GM23248 (cell line): ENCODE data around the gene TMEM145.

Experiments used
- EZH2 ChIP-seq: fragments of 200-600 bp; sonication (generic); IDR thresholded peaks from 2 replicates; pipeline ENCODE4 v1.6.1; 2018; ENCODE audit warnings: antibody characterized with exemption, mild to moderate bottlenecking; ENCODE audit not compliant: insufficient read depth, poor library complexity, severe bottlenecking
- EZH2phosphoT487 ChIP-seq: fragments of 200-600 bp; sonication (generic); IDR thresholded peaks from 2 replicates; pipeline ENCODE4 v1.6.1; 2018; ENCODE audit warnings: antibody characterized with exemption, moderate library complexity, mild to moderate bottlenecking, low read depth; ENCODE audit not compliant: insufficient read depth

DNA sequence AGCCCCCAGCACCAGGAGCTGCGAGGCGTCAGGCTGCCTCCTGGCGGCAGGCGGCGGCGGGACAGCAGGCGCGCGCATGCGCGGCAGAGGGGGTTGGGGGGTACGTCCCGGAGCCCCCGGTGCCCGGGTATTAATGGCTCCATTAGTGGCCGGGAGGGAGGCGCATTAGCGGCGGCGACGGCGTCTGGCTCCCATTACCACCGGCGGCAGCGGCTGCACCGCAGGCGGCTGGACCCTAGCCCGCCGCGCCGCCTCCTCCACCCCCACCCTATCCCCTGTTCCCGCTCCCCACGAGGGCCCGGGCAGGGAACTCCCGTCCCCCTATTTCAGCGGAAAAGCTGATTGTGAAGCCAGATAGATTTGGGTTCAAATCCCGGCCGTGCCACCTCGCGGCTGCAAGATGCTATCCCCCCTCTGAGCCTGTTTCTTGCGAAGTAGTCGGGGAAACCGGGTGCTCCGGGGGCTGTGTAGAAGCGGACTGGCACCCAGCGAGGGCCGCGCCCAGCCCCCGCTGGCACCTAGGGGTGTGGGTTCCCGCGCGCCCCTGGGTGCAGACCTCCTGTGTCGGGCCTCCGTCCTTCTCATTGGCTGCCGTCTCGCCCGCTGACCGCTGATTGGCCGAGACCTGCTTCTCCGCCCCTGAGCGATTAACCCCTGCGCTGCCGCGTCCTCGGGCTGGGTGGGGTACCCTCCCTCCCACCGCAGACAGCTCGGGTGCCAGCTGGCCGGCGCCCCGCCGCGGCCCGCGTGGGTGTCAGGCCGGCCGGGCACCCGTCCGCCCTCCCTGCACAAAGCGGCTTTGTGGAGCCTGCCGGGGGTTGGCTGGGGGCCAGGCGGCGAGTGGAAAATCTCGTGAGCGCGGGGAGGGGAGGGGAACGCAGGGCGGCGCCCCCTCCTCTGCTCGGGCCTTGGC, 33.0 kb upstream of the TMEM145 start:
- TF ChIP-seq EZH2phosphoT487: no peak
- no peak for TF ChIP-seq EZH2
